Measurements from ENCODE around the gene C8A.

DNA sequence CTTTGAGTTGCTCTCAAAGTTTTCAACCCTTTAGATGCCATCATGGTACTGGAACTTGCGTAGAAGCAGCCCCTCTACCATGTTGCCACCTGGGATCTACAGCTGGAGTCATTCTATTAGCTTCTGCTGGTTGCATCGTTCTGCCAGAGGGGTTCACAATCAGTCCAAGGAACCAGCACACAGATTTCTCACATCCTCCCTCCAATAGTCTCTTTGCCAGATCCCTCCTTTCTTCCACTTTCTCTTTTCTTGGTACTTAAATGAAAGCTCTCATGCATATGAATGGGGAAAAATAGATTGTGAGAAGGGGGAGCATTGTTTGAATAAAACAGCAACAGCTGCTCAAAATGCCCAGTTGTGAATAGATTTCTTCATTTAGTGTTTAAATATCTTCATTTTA, 4.2 kb upstream of the C8A start:
- TF ChIP-seq, protein P1, sequence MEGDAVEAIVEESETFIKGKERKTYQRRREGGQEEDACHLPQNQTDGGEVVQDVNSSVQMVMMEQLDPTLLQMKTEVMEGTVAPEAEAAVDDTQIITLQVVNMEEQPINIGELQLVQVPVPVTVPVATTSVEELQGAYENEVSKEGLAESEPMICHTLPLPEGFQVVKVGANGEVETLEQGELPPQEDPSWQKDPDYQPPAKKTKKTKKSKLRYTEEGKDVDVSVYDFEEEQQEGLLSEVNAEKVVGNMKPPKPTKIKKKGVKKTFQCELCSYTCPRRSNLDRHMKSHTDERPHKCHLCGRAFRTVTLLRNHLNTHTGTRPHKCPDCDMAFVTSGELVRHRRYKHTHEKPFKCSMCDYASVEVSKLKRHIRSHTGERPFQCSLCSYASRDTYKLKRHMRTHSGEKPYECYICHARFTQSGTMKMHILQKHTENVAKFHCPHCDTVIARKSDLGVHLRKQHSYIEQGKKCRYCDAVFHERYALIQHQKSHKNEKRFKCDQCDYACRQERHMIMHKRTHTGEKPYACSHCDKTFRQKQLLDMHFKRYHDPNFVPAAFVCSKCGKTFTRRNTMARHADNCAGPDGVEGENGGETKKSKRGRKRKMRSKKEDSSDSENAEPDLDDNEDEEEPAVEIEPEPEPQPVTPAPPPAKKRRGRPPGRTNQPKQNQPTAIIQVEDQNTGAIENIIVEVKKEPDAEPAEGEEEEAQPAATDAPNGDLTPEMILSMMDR (IDR thresholded peaks at IDR 0.05): no peak
- TF ChIP-seq POLR2AphosphoS5 (IDR thresholded peaks at IDR 0.05; ENCODE audit: insufficient read depth in 1 of 2, low read depth in 1 of 2): no peak
